HG03159 (cell line): ENCODE measurements around the gene KIRREL3.

Experiments used
- ATAC-seq: cut with Tn5 transposase; IDR thresholded peaks from one replicate; pipeline ENCODE4 v1.9.1; 2021; ENCODE audit warnings: mild to moderate bottlenecking, moderate library complexity; ENCODE audit not compliant: unreplicated experiment

The KIRREL3 gene

GRCh38 chr11:127000291-127000968, at the start of gene KIRREL3:
KIRREL3 (minus strand) TSS chr11:127000770.
- no peak for ATAC-seq

DNA sequence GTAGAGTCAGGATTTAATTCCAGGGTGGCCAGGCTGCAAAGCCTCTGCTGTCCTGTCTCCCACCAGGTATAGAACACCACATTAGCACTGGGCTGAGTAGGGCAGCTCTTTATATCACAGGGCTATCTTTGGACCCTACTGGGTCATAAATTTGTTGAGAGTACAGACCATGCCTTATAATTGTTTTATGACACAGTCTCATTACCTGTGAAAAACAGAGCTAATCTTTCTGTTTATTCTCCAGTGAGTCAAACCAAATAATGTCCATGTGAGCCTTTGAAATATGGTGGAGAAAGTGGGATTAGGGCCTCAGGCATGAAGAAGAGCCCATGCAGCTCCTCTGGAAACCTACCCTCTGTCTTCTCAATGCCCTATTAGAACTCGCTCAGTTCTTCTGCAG, 49.6 kb upstream of the KIRREL3 start:
- no peak for ATAC-seq

DNA sequence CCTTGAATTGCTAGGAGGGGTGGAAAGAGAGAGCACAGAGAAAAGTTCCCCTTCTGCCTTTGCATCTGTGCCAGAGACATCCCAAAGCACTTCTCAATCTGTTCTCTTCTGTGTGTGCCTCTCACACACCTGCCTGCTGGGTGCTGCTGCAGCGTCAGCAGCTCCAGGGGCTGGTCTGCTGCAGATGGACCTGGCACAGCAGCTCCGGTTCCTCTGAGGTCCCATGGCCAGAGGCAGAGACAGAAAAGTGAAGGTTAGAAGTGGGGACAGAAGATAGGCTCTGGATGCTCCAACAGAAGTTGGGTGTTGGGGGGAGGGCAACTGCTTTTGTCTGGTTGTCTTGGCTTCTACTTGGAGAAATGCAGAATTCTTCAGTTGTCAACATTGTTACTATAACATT, 48.9 kb upstream of the KIRREL3 start:
- no peak for ATAC-seq

GRCh38 chr11:127044535-127044934, 44.0 kb upstream of the KIRREL3 start:
- ATAC-seq: no peak

DNA sequence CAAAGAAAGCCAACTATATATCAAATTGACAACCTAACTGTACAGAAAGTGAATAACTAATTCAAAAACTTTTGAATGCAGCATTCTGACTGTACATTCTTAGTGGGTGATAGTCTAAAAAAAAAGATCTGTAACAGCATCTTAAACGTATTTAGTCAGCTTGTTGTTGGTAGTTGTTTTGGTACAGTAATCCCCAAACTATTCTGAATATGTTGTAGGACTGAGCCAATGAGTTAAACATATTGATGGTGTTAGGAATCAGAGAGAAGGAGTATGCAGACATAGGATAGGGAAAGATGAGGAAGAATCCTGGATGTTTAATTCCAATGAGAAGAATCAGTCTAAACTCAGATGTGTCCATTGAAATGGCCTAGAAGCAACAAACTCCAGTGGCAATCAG, 41.9 kb upstream of the KIRREL3 start:
- ATAC-seq: no peak

GRCh38 chr11:127039591-127039990, 39.0 kb upstream of the KIRREL3 start:
- no peak for ATAC-seq

DNA sequence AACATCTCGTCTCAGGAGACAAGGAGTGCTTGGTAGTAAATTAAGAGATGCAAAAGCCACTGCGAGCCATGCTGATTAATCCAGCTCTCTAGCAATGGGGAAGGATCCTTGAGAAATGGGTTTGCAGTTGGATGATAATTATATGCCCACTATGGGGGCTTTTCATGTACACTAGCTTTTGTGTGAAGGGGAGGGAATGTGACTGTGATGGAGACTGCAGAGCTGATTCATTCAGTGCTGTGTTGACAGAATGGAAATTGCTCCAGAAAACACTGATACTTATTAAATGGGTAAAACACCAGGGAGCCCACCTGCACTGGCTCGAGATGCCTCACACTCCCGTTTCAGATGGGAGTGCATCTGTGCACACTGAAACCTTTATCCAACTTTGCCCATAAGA, 37.0 kb upstream of the KIRREL3 start:
- ATAC-seq: no peak

DNA sequence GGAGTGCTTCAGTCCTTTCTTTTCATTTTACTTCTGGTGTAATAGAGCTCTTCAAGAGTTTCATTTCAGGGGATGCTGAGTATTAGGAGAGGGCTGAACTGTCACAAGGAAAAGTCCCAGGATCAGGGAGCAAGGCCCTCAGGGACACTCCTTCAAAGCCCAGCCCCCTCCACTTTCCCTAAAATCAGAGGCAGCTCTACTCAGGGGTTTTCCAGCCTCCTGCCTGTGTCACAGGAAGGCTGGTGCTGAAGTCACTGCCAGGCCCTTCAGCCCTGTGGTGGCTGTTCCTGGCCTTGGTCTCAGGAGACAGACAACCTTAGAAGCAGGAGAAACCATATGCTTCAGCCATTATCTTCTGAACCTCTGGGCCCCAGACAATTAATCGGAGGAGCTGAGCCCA, 36.4 kb upstream of the KIRREL3 start:
- ATAC-seq: no peak

- ATAC-seq: no peak
Observed at GRCh38 chr11:127035824-127036223, 35.3 kb upstream of the KIRREL3 start.

DNA sequence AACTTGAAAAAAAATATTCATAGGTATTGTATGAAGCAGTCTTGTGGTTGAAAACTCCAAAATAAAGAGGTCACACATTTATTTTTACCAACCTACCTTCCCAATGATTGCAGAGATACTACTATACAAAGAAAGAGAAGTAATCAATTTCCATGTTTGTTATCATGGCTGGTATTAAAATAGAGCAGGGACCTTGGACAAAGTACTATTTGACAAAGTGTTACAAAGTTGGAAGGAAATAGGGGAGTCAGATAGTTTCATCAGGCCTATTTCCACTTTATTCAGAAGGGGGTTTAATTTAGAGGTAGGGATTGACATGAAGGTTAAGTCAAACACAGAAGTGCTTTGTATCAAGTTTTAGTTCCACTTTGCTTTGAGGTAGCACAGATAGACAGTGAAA, 34.4 kb upstream of the KIRREL3 start:
- no peak for ATAC-seq

DNA sequence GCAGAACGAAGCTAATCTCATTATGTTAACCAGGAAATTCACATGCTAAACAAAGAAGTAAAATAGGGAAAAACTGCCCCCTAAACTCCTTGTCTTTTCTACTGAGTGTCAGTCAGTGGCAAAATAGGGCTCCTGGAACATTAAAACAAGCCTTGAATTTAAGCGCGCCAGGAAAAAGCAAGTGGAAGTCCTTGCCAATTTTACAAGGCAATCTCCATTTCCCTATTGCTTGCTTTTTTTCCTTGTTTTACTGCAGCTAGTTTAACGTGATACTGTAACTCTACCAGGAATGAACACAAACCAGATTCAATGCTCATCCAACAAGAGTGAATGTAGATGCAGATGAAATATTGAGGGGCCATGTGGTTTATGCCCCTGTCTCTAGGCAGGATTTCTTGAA, 28.1 kb upstream of the KIRREL3 start:
- ATAC-seq: no peak

DNA sequence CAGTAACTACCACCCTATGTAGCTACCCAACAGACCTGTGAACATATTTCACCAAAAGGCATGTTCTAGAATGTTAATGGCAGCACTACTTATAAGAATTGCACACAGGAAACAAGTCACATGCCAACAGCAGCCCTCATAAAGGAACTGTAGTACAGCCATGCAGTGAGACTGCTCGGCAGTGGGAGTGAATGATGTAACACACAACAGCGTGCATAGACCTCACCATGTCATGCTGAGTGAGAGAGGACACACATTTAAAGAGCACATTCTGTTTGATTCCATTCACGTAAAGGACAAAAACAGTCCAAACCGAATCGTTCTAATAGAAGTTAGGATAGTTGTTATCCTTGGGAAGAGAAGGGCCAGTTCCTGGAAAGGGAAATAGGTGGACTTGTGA, 27.2 kb upstream of the KIRREL3 start:
- no peak for ATAC-seq

GRCh38 chr11:127027000-127027399, 26.4 kb upstream of the KIRREL3 start:
- ATAC-seq: no peak

DNA sequence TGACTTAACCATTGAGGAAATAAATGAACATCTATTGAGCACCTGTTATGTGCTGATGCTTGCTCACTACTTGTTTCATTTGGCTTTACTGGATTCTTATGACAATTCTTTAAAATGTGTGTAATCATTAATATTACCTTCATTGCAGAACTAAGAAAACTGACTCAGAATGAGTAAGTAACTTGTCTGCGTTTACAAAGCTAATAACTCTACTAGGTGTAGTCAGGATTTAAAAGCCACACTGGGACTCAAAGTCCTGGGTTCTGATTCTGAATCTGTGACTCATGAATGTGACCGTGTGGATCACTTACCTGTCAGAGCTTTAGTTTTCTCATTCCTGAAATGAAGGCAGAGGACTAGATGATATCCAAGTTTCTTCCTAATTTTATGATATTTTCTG, 23.4 kb upstream of the KIRREL3 start:
- ATAC-seq: no peak

DNA sequence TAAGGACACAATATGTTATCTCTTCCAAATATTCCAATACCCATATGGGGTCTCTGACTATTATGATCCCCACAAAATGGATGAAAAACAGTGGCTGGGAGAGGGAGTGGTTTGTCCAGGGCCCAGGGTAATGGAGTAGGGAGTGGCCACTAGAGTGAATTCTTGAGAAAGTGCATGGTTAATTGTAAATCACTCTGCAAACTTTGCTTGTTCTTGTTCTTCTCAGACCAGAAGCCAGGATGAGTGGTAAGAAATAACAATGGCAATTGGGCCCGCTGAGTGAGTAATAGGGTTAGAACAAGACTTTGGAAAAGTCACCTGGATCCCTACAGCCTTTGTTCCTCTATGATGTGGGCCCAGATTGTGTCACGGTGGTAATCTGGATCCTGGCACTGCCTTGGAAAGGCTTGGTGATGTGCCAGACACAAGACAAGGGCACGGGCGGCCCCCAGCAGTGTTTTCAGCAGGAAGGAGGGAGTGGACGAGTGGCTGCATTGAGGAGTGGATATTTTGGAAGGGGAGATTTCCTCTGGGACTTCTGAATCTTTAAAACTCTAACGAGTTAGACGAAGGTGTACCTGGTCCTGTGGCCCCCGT, 18.2 kb upstream of the KIRREL3 start:
- no peak for ATAC-seq

GRCh38 chr11:127017482-127017881, 16.9 kb upstream of the KIRREL3 start:
- ATAC-seq: no peak

DNA sequence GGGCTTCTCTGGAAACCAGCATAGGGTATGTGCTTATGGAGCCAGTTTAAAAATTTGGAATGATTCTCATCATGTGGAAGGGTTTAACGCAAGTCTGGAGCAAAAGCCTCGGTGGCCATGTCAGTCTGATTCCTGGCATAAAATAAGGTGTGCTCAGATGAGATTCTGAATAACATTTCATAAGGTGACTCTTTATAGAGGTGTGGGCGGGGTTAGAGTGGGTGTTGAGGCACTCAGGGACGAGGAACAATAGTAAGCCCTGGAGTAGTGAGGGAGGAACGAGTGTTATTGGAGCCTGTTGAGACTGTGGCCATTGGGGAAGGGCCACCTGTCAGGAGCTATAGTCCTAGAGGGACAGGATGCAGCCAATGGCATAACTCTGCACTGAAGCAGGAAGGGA, 13.0 kb upstream of the KIRREL3 start:
- no peak for ATAC-seq

DNA sequence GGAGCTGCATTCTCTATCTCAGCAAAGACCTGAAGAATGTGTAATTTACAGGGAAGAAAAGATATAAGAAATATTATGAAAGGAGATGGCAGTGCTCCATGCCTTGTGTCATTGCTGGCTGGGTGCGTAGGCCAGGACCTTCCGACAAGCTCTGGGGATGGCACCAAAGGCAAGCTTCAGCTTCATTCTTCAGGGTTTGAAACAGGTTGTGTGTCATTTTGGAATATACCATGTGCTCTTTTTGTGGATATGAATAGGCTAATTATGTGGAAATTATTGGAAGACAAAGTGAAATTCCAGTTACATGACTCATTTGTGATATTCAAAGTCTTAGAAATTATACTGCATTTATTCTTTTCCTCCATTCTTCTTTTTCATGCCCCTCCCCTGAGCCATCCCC, 5.7 kb upstream of the KIRREL3 start:
- no peak for ATAC-seq

GRCh38 chr11:127003260-127003981, 2.9 kb upstream of the KIRREL3 start:
- no peak for ATAC-seq

DNA sequence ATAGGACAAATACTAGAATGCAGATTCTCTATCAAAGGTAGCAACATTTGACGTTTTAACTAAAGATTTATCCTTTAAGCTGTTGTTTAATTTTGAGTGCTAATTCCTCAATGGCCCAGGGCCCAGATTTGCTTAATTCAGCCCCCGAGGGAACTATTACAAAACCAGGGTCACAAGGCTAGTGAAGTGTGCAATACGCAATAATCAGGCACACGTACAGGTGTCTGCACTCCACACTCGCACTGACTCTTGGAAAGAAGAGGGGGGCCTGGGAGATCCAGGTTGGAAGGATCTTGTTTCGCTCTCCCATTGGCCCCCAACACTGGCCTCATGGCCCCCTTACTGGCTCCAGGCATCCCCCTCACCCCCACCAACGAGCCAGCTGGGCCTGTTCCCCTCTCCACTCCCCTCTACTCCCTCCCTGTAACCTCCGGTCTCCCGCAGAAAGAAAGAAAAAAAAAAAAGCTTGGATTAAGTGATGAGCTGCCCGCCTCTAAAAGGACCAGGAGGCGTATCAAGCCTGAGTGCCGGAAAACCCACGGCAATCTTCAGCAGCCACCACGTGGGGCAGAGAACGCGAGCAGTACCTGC, 2.2 kb upstream of the KIRREL3 start:
- no peak for ATAC-seq

GRCh38 chr11:127000981-127001380, 411 bp upstream of the KIRREL3 start:
- ATAC-seq: no peak

DNA sequence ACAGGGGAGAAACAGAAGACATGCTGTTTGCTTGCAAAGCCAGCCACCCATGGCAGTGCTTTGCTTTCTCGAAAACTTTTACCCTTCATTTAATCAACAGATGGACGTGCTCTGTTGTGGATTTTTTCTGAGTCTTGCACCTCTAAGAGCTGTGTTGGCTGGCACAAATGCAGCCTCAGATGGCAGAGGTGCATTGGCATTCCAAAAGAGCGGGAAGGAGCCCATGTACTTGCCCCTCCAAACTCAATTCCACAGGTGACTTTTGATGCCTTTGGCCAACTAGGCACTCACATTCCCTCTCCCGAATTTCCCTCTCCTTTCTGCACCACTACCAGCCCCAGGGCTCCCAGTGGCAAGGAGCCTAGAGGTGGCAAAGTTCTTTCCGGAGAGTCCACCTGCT, 1.2 kb downstream of the KIRREL3 start:
- no peak for ATAC-seq
